ENCODE results near the gene MAP3K5.

- TF ChIP-seq SRF (IDR thresholded peaks at IDR 0.05; ENCODE audit: low read depth, low read length) (no peak), TBP (IDR thresholded peaks at IDR 0.05; ENCODE audit: low read depth, low read length) (no peak), CTCF (IDR thresholded peaks at IDR 0.05; ENCODE audit: control extremely low read depth in 1 of 3, insufficient read depth in 1 of 3, low read depth in 1 of 3, low read length in 3 of 3) (no peak), TCF12 (IDR thresholded peaks at IDR 0.05; ENCODE audit: low read depth, low read length) (no peak), SUZ12 (IDR thresholded peaks at IDR 0.05; ENCODE audit: low read length) (no peak), BACH1 (IDR thresholded peaks at IDR 0.05; ENCODE audit: low read length) (no peak), JUND (IDR thresholded peaks at IDR 0.05; ENCODE audit: low read length) (no peak), SIRT6 (IDR thresholded peaks at IDR 0.05; ENCODE audit: low read length) (no peak), EZH2 (IDR thresholded peaks at IDR 0.05; ENCODE audit: low read depth, low read length, severe bottlenecking) (no peak)
Observed at GRCh38 chr6:136798044-136798443, 5.8 kb upstream of the MAP3K5 start.

All from H1 (cell line).